Stimulated activated CD8-positive, alpha-beta memory T cell treated with anti-CD3 and anti-CD28 coated beads, Interleukin-7, amount 100 ng/mL, for 1 hour (primary cell): Measurements from ENCODE around the gene TMLHE.
"Not testable (repeated sequence)": the region's sequence is repeated elsewhere in the genome, so short reads cannot be mapped to it uniquely, and the experiment has no call there.

ENCODE experiments used
- DNase-seq, 2 donors: peaks; one replicate each; pipeline ENCODE4 v3.0.0-alpha.2; 2020; ENCODE audit warnings: low read depth in 2 of 2

Gene TMLHE

DNA sequence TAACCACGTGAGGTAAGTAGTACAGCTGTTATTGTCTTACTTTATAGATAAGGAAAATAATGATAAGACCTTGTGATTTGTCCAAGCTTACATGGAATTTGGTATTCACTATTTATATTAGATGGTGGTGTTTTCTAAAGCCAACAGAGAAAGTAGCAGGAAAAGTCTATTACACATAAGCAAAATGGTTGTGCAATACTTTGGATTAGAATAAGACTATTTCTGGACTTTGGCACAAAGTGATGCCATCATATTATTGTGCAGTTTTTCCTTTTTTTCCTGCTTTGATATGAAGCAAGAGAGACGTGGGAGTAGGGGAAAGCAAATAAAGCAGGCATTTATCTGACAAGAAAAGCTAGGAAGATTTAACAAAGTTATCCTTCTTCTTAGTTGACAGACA, 117.6 kb downstream of the TMLHE start:
- not testable (repeated sequence) for DNase-seq

DNA sequence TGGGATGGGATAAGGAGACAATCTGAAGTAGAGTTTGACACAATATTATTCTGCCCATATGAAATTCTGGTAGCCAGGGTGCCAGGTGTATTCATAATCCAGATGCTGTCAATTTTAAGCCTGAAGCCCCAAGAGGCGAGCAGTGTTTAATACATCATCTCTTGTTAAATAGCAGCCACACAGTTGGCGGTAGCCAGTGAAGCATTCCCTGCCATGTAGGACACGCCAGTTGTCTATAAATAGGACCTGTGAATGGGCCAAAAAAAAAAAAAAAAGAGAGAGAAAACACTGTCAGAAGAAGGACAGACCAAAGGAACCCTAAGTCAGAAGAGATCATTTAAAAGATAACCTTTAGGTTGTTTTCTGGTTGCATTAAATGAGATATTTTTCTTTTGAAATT, 121.3 kb downstream of the TMLHE start:
- not testable (repeated sequence) for DNase-seq

GRCh38 chrX:155477136-155477535, 135.6 kb downstream of the TMLHE start:
- not testable (repeated sequence) for DNase-seq

- not testable (repeated sequence) for DNase-seq
These were observed 146.3 kb downstream of the TMLHE start for GRCh38 chrX:155466269-155466938.

DNA sequence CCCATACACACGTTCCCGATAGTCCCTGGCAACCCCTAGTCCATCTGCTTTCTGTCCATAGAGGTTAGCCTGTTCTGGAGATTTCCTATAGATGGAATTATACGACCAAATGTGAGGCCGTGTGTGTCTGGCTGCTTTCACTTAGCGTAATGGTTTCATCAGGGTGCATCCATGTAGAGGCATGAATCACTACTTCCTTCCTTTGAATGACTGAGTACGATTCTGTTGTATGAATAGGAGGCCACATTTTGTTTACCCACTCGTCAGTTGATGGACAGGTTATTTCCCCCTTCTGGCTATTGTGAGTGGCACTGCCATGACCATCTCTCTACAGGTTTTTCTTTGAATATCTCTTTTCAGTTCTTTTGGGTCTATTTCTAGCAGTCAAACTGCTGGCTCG, 152.3 kb downstream of the TMLHE start:
- DNase-seq: not testable (repeated sequence)

DNA sequence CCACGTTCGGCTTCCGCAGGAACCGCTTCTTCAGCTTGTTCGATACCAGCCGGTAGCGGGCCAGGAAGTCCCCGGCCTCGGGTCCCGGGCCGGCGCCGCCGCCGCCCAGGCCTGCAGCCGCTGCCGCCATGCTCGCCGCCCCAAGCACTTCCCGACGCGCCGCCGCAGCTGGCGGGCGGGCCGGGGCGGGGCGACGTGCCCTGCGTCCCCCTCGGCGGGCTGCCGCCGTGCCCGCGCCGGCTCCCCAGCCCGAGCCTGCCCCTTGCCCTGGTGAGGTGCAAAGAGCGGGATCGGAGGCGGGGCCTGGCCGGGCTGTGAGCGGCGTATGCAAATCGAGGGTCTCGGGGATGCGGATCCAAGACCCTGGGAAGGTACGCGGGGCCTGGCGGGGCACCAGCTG, 154.3 kb downstream of the TMLHE start, which contains the start of gene F8A3:
F8A3 (minus strand) TSS at position 150 of the 400 bp plus-strand sequence; CDS start at position 130, 20 bp downstream.
- DNase-seq: not testable (repeated sequence)

GRCh38 chrX:155457761-155458447, 154.8 kb downstream of the TMLHE start:
- DNase-seq: not testable (repeated sequence)

DNA sequence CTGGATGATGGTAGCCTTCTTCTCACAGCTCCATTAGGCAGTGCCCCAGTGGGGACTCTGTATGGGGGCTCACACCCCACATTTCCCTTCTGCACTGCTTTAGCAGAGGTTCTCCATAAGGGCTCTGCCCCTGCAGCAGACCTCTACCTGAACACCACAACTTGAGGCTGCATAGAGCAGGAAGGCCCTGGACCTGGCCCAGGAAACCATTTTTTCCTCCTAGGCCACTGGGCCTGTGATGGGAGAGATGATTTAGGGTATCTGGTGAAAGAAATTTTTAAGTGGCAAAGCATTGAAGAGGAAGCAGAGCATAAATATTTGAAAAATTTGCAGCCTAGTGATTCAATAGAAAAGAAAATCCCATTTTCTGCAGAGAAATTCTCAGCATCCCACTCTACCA, 171.7 kb downstream of the TMLHE start:
- no peak for DNase-seq
